GM18499 (cell line): ENCODE measurements around the gene CKLF.
A peak's percentile ranks its signal among the peaks of the same experiment; 100 is the strongest.

Source experiments
- ATAC-seq: cut with Tn5 transposase; IDR thresholded peaks from one replicate; pipeline ENCODE4 v1.9.1; 2021; ENCODE audit warnings: moderate number of reproducible peaks; ENCODE audit not compliant: insufficient read depth, unreplicated experiment

The CKLF gene

DNA sequence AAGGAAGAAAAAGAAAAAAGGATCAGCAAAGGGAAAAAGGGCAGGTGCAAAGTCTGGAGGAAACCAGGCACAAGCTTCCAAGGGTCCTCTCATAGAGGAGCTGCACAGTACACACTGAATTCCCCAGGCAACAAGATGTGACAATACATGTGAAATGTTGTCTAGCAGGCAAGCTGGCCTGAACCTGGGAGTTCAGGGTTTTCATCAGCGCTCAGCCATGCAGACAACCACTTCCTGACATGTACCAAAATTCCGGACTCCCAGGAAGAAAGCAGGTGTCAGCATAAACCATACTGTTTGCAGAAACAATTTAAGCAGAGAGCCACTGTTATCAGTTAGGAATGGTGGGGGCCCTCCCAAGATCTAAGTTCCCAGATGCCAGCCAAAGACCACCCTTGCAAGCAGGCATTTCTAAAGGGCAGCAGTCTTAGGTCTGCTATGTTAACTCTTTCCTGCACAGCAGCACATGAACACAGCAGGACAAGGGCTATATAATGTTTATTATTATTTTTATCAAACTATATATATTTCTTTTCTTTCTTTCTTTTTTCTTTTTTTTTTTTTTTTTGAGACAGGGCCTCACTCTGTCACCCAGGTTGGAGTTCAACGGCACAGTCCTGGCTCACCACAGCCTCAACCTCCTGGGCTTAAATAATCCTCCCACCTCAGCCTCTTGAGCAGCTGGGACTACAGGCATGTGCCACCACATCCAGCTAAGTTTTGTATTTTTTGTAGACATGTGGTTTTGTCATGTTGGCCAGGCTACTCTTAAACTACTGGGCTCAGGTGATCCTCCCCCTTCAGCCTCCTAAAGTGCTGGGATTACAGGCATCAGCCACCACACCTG is 12.5 kb upstream of the CKLF start:
- peak; percentile 76 for ATAC-seq

DNA sequence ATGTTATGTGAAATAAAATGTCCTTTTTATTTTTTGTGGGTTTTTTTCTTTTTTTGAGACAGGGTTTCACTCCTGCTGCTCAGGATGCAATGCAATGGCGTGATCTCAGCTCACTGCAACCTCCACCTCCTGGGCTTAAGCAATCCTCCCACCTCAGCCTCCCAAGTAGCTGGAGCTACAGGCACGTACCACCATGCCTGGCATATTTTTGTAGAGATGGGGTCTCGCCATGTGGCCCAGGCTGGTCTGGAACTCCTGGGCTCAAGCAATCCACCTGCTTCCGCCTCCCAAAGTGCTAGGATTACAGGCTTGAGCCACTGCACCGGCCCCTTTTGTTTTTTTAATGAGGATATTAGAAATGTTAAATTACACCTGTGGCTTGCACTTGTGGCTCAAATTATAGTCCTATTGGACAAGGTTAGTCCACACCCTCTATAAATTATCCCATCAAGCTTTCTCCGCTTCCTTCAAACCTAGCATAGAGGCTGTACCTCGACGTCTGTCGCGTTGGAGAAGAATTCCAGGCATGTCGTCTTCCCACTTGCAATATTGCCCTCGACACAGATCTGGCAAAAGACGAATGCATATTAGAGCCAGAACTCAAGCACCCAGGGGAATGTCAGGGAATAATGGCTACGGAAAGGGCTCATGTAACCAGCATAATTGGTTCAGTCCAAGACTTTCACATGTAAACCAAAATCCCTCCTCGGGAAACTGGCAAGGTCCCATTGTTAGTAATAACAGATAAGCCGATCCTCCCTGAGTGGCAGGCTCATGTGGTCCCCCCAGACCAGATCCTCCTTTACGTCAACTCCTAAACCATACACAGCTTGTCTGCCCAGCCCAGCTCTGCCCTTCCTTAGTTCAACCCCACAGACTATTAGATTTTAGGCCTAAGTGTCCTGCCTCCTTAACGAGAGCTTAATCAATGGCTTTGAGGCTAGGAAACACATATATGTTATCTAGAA is 10.7 kb upstream of the CKLF start:
- ATAC-seq, result no peak

DNA sequence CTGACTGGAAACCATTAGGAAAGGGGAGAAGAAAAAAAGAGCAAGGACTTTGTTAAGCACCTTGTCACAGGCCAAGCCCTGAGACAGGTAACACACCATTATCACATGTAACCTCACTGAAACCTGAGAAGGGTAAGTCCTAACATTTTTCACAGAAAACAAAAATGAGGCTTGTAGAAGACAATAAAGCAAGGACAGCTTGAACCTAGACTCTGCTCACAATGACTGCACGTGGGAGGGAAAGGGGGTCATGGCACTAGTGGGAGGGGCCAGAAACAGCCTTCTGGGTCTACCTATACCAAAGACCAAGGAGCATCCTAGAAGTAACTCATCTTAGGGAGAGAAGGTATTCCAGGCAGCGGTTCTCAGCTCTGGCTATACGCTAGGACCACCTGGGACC is 10.0 kb upstream of the CKLF start:
- ATAC-seq, result no peak

DNA sequence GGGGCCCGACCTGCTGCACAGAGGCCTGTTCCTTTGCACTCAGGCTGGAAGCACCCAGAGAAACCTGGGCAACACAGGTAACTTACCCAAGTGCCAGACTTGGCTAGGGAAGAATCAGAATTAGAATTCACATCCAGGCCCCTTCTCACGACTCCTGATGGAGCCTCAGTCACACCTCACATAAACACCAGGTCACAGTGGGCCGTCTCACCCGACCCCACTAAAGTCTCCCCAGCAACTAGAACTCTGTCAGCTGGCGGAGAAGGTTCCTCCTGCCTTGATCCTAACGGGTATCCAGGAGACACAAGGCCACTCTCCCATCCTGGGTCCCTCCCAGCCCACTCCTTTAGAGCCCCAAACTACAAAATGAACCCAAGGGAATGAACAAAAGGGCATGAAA is 8.8 kb upstream of the CKLF start:
- no peak for ATAC-seq

DNA sequence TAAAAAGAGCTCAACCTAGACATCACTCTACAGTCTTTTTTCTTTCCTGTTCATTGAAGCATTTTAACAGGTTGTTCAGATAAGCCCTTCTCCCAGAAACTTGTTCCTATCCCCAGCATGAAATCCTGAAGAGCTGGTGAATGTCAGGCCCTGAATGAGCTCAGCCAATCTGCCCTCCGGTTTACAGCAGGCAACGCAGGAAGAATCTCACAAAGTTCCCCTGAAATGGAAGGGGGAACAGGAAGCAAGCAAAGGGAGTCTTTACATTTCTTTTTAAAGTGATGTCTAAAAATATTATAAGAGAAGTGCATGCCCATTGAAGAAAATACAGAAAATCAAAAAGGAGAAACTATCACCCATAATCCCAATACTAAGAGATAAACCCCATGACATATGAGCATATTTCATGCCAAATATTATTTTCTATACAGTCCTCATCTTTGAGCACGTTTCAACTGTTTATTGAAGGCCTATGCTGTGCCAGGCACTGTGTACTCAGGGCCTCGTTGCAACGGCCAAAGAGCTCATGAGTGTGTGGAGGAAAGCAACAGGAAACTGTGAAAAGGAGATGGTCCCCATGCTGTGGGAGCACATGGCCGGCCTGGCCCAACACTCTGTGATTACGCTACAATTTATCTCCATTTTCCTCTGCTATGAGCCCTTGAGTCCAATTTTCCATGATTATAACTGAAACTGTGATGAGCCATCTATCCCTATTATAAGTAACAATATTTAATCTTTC is 8.2 kb upstream of the CKLF start:
- no peak for ATAC-seq

DNA sequence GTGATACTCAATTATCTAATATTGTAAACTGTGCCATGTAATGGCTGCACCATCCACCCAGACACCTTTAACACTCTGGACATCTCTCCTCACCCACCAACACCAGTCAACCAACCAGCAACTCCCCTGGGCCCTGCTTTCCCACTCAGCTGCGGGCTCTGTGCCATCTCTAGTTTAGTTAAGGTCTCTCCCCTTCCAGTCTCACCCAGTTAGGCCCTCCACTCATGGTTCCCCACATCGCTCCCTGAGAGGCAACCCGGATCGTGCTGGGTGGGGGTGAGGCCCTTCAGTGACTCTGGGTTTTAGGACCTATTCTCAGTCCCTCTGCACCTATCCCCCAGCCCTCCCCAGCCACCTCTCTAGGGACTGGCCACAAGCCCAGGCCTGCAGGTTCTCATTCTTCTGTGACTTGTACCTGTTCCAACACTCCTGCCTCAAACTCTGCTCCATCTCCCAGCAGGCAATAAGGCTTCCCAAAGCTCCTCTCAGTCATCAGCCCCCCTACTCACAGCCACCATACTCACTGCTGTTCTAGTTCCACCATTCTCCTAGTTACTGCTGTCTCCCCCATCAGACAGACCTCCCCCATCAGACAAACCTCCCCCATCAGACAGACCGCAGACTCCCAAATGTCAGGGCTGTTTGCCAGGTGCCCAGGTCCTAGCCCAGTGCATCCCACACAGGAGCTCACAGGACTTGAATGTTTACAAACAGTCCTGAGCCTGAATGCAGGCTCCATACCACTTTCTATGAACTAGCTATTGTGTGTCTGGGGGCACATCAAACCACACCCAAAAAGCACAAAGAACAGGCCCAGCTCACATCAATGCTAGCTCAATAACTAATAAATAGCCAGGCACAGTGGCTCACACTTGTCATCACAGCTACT is 5.0 kb upstream of the CKLF start:
- no peak for ATAC-seq

DNA sequence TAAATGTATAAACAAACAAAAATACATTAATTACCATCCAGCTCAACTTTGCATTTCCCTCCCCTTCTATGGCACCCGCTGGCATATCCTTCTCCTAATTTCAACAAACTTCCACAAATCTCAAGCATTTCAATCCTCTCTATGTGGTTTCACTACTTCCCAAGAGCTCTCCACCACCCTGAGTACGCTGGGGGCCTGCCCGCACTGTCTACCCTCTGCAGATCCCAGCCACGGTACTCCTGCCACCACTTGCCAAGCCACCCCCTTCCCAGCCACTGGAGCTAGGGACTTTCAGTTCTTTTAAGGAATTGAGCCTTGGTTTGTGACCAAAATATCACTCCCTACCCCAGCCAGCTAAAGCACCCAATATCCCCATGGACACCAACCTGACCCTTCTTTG is 4.3 kb upstream of the CKLF start:
- no peak for ATAC-seq

DNA sequence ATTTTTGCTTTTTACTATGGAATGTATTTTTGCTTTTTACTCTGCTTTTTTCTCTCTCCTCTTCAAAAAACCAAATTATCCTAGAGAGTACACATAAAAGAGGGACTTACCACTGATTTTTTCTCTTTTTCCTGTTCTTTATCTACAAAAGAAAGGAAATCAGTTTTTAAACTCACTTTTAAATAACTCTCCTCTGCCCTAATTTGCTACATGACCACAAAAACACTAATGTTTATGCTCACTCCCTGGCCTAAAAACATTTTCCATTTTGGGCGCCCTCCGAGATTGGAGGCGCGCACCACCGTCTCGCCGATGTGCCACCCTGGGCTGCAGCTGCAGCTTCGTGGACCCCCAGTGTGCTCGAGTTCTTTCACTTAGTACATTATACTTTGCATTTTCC is 3.5 kb upstream of the CKLF start:
- no peak for ATAC-seq

DNA sequence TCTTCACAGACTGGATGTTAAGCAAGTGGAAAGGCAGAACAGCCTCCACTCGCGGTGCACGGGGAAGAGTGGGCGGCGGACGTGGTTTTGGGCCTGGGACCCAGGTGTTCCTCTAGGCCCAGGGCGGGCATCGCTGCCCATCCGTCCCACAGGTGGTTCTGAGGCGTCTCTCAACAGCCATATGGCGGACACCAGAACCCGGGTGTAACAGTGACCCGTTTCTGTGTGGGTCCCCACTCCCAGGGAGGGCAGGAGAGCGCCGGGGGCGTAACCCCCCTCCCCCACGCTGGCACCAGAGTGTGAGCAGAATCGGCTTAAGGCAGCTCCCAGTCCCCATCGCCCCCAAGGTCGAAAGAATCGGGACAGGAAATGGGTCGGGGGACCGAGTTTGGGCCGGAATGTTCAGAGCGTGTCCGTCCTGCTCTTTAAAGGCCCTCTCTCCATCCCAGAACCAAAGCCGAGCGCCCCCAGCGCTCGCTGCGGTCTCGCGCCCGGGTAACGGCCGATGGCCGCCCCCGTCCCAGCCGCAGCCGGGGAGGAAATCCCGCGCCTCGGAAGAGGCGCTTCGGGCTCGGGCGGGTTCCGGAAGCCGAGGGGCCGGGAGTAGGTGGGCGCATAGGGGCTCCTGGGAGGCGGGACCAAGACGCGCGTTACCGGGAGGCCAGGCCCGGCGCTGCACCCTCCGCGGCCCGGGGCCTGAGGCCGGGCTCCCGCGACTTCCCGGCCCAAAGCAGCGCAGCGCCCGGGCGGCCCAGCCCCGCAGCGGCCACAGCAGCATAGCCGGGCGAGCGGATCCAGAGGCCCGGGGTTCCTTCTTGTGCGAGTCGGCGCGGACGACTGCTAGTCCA is 2.9 kb upstream of the CKLF start, which contains the start of gene TK2:
Gene TK2 (minus strand): TSS at position 839 of the 848 bp plus-strand sequence. CDS start 61 bp downstream, at position 778.
- no peak for ATAC-seq

DNA sequence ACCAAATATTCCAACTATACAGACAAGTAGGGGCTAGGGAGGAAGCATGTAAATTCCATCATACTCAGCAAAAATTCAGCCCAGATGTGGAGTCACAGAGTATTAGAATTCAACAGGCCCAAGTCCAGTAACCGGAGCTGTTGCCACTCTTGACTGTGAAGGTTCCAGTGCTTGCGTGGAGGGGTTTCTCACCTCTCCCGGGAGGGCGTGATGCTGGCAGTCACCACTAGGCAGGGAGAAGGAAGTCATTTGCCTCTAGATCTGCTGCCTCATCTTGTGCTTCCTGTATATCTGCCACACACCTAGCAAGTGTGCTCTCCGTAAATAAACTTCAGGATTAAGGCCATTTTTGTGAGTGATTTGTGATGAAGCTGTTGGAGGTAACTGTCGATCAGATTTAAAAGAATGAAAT is 1.0 kb upstream of the CKLF start:
- no peak for ATAC-seq

DNA sequence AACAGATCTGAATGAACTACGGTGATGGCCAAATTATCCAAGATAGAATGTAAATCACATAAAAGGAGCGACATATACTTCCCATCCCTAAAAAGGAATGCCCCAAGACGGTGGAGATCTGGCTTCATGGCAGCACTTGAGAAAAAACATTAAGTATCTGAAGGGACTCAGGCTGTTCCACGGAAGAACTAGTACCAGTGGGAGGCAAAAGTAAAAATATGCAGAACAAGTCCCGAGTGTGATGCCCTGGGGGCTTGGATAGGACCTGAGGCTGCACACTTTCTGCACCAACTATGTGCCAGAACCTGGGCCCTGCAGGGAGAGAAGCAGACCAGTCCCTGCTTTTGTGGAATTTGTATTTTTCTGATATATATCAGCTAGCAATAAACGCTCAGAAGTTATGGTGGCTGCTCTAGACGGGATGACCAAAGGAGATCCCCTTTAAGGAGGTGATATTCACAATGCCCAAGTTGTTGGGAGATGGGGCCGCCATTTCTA is 539 bp upstream of the CKLF start:
- no peak for ATAC-seq

DNA sequence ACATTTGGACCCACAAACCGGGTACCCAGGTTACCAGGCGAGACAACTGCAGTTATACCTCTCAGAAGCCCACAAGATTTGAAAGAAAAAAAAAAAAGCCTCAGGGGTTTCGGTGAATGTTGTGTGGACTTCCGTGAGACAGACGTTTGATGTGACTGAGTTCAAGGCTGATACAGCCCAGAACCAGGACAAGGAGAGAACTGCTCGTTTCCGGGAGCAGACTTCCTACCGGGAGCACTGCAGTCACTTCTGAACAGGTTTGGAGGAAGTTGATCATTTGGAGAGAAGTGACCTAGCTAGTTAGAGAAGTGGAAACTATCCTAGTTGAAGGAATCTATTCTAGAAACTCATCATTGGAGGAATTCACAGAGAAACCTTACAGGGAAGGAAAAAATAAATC is 847 bp downstream of the CKLF start:
- no peak for ATAC-seq

DNA sequence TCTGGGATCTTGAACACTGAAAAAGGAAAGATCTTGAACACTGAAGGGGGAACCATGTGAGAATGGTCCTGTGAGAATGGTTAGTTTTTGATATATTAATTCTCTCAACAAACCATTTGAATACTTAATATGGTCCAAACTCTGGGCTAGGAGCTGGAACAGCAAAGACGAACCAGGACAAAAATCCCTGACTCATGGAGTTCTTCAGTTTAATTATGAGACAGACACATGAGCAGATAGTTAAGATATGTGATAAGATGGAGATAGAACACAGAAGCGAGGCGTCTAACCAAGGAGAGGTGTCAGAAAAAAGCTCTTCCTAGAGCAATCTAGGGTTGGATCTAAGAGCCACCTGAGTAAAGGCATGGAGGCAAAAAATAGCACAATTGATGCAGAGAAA is 1.6 kb downstream of the CKLF start:
- no peak for ATAC-seq

DNA sequence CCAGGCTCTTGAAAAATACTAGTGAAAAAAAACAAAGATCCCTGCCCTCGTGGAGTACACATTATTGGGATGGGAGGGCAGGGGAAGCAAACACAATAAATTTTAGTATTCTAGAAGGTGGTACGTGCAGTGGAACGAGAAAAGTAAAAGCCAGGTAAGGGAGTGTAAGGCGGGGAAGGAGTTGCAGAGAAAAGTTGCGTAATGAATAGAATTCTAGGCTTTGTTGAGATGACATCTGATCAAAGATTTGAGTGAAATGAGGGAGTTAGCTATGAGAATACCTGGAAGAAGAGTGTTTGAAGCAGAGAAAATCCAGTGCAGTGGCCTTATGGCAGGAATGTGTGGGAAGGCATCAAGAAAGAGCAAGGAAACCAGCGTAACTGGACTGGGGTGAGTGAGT is 2.1 kb downstream of the CKLF start:
- no peak for ATAC-seq

DNA sequence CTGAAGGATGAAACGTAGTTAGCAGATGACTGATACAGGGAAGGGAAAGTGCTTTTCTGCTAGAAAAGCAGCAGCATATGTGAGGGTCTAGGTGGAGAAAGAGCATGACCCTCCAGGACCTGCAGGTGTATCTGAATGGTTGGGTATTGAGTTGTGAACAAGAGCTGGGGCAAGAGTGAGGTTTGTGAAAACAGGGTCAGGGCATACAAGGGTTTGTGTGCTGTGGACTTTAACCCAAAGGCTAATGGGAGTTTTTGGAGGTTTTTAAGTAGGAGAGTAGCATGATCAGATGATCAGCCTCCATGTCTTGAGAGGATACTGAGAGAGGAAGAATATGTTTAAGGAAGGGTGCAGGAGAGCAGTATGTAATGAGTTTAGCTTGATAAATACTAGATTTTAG is 7.7 kb downstream of the CKLF start:
- no peak for ATAC-seq

DNA sequence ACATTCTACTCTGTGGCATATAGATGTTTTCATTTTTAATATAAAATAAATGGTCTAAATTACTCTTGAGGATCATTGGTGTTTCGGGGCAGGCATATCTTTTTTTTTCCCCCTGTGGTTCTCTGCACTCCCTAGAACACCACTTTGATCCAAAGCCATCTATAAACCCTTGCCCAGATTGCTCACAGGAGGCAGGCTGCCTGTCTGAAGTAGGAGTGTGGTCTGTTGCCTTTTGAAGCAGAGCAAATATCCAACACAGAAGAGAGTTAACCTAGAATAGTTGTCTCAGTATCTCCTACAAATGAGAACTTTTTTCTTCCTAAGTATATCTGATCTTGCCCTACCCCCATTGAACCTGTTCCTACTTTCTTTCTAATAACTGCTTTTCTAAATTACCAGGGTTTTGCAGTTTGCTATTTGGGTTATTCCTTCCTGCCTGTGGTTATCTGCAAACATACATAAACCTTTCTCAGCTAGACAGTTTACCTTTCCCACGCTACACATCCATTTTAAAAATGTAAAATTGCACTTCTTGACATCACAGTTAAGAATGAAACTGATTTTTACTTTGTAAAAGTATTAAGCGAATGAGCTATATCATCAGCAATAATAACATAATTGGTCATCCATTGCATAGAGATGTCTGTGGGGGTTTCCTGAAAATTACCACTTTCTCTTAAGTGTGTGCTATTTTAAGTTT is 9.2 kb downstream of the CKLF start:
- ATAC-seq, result no peak

DNA sequence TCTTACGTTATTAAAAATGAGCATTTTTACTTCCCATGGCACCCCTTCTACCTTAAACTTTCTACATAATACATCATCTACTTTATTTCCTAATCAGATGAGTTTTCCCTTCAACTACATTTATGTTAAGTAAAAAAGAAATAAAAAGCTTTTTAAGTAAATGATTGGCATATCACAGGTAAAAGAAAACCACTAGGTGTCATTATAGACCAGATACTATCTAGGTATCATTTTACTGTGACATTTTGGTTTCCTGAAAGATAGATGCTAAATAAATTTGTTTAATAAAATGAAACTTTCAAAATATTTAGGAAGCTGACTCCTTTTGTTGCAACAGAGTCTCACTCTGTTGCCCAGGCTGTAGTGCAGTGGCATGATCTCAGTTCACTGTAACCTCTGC is 10.0 kb downstream of the CKLF start:
- no peak for ATAC-seq

DNA sequence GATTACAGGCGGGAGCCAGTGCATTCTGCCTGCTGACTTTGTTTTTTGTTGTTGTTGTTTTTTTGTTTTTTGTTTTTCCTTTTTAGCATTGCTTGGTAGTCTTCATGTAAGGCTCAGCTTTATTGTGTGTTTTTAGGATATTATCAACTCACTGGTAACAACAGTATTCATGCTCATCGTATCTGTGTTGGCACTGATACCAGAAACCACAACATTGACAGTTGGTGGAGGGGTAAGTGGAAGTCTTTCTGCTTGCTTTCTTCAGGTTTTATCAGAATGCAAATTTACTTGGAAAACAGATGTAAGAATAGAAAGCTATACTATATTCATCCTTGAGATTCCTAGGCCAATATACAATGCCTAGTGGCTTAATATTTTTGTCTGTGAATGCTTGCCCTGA is 10.6 kb downstream of the CKLF start:
- no peak for ATAC-seq
